Stimulated activated CD8-positive, alpha-beta memory T cell treated with anti-CD3 and anti-CD28 coated beads, Interleukin-15, amount 100 ng/mL, for 1 hour (primary cell): ENCODE results near the gene UBE4A.

Experiments used
- DNase-seq: peaks from one replicate; pipeline ENCODE4 v3.0.0-alpha.2; 2020; ENCODE audit warnings: low read depth

Gene UBE4A

GRCh38 chr11:118359295-118359958 lies at the start of gene UBE4A:
Gene UBE4A, plus strand, starts transcription at chr11:118359600. Its CDS starts 5,481 bp downstream, at chr11:118365081.
- peak; percentile 98 for DNase-seq

- DNase-seq = no peak
Observed at GRCh38 chr11:118310271-118310670, 49.1 kb upstream of the UBE4A start.

GRCh38 chr11:118310781-118311485 lies 48.5 kb upstream of the UBE4A start:
- no peak for DNase-seq

GRCh38 chr11:118311518-118311917 lies 47.9 kb upstream of the UBE4A start:
- no peak for DNase-seq

- DNase-seq = no peak
Observed at GRCh38 chr11:118312328-118312727, 47.1 kb upstream of the UBE4A start.

- no peak for DNase-seq
Observed at GRCh38 chr11:118313242-118313641, 46.2 kb upstream of the UBE4A start.

GRCh38 chr11:118314988-118315411 lies 44.4 kb upstream of the UBE4A start:
- no peak for DNase-seq

- DNase-seq = no peak
Observed at GRCh38 chr11:118318124-118318523, 41.3 kb upstream of the UBE4A start.

- DNase-seq = no peak
Observed at GRCh38 chr11:118318581-118319336, 40.6 kb upstream of the UBE4A start.

GRCh38 chr11:118319337-118319707 lies 40.1 kb upstream of the UBE4A start:
- no peak for DNase-seq

- DNase-seq = no peak
Observed at GRCh38 chr11:118320515-118320914, 38.9 kb upstream of the UBE4A start.

- DNase-seq = no peak
Observed at GRCh38 chr11:118321386-118322082, 37.9 kb upstream of the UBE4A start.

- DNase-seq = no peak
Observed at GRCh38 chr11:118322721-118323120, 36.7 kb upstream of the UBE4A start.

GRCh38 chr11:118325283-118325682 lies 34.1 kb upstream of the UBE4A start:
- no peak for DNase-seq

GRCh38 chr11:118328745-118329144 lies 30.7 kb upstream of the UBE4A start:
- DNase-seq = no peak

GRCh38 chr11:118334745-118335144 lies 24.7 kb upstream of the UBE4A start:
- DNase-seq = no peak

GRCh38 chr11:118338637-118339061 lies 20.8 kb upstream of the UBE4A start:
- DNase-seq = peak; percentile 76

GRCh38 chr11:118339281-118339961 lies 20.0 kb upstream of the UBE4A start:
- no peak for DNase-seq

- DNase-seq = no peak
Observed at GRCh38 chr11:118340449-118340848, 19.0 kb upstream of the UBE4A start.

- DNase-seq = no peak
Observed at GRCh38 chr11:118341261-118341660, 18.1 kb upstream of the UBE4A start.

GRCh38 chr11:118341815-118342489 lies 17.4 kb upstream of the UBE4A start:
- no peak for DNase-seq
